SK-N-SH (cell line): ENCODE measurements around the gene MYH11.

ENCODE experiments used
- CHD2 ChIP-seq: fragments of 150-350 bp; IDR thresholded peaks from 2 replicates; pipeline ENCODE4 v1.6.1; 2018; ENCODE audit warnings: low read length; ENCODE audit not compliant: partially characterized antibody
- CTCF ChIP-seq: fragments of 200-600 bp; sonication (generic); IDR thresholded peaks from 2 replicates; pipeline ENCODE4 v1.6.1; 2017; ENCODE audit warnings: antibody characterized with exemption, mild to moderate bottlenecking, moderate library complexity
- EZH2phosphoT487 ChIP-seq: fragments of 200-600 bp; sonication (generic); IDR thresholded peaks from 2 replicates; pipeline ENCODE4 v1.6.1; 2017; ENCODE audit warnings: low read depth, mixed run types, mild to moderate bottlenecking, antibody characterized with exemption, moderate library complexity, borderline replicate concordance
- MEF2A ChIP-seq: IDR thresholded peaks from 2 replicates; pipeline ENCODE4 v1.4.0; 2012; ENCODE audit warnings: low read depth, borderline replicate concordance
- NRF1 ChIP-seq: IDR thresholded peaks from 2 replicates; pipeline ENCODE4 v1.6.1; 2012; ENCODE audit warnings: low read depth, mild to moderate bottlenecking, low read length
- RCOR1 ChIP-seq: fragments of 150-350 bp; IDR thresholded peaks from 2 replicates; pipeline ENCODE4 v1.6.1; 2017; ENCODE audit warnings: antibody characterized with exemption, low read length
- REST ChIP-seq: IDR thresholded peaks from 2 replicates; pipeline ENCODE4 v1.6.1; 2012; ENCODE audit warnings: mild to moderate bottlenecking, low read depth, low read length, moderate library complexity
- RFX5 ChIP-seq: IDR thresholded peaks from 2 replicates; pipeline ENCODE4 v1.6.1; 2012; ENCODE audit warnings: mild to moderate bottlenecking, improper control_type of control experiment, low read length
- RXRA ChIP-seq: IDR thresholded peaks from 2 replicates; pipeline ENCODE4 v1.4.0; 2012; ENCODE audit warnings: low read depth, mild to moderate bottlenecking, borderline replicate concordance
- SMC3 ChIP-seq: IDR thresholded peaks from 2 replicates; pipeline ENCODE4 v1.6.1; 2012; ENCODE audit warnings: low read depth, low read length, improper control_type of control experiment
- TAF1 ChIP-seq: IDR thresholded peaks from 2 replicates; pipeline ENCODE4 v1.6.1; 2012; ENCODE audit warnings: low read depth, mild to moderate bottlenecking, low read length, moderate library complexity, borderline replicate concordance
- TCF12 ChIP-seq: IDR thresholded peaks from 2 replicates; pipeline ENCODE4 v1.4.0; 2012
- USF2 ChIP-seq: fragments of 150-350 bp; IDR thresholded peaks from 2 replicates; pipeline ENCODE4 v1.6.1; 2017; ENCODE audit warnings: antibody characterized with exemption, low read length, low read depth, borderline replicate concordance
- ZBTB33 ChIP-seq: IDR thresholded peaks from 2 replicates; pipeline ENCODE4 v1.4.0; 2012; ENCODE audit warnings: low read depth, borderline replicate concordance

- TF ChIP-seq REST (no peak), RCOR1 (no peak), CTCF (no peak), SMC3 (no peak), RFX5 (no peak), TCF12 (no peak), TAF1 (no peak), ZBTB33 (no peak), NRF1 (no peak), USF2 (no peak), RXRA (no peak), EZH2phosphoT487 (no peak), MEF2A (no peak), CHD2 (no peak)
Observed at GRCh38 chr16:15754821-15755534, 101.8 kb downstream of the MYH11 start.
